NCI-H2107 treated with DMSO at 0.1 percent for 48 hours (cell line): ENCODE measurements around the gene RAE1.

ENCODE experiments used
- DNase-seq: peaks from one replicate; lab custom pipeline; 2025; ENCODE audit not compliant: unreplicated experiment; lab: John Stamatoyannopoulos, UW

The RAE1 gene

GRCh38 chr20:57351042-57351783 lies at the start of gene RAE1:
Gene RAE1 (plus strand): TSS chr20:57351255. CDS start chr20:57354039, 2,784 bp downstream.
- peak; percentile 89 for DNase-seq

GRCh38 chr20:57306747-57307146 lies 44.3 kb upstream of the RAE1 start:
- DNase-seq: no peak

GRCh38 chr20:57308451-57309271 lies 42.4 kb upstream of the RAE1 start:
- no peak for DNase-seq

- DNase-seq: no peak
Observed at GRCh38 chr20:57309544-57310115, 41.4 kb upstream of the RAE1 start.

GRCh38 chr20:57310821-57311514 lies 40.1 kb upstream of the RAE1 start:
- no peak for DNase-seq

- no peak for DNase-seq
Observed at GRCh38 chr20:57312138-57312537, 38.9 kb upstream of the RAE1 start.

- no peak for DNase-seq
Observed at GRCh38 chr20:57313230-57313629, 37.8 kb upstream of the RAE1 start.

- no peak for DNase-seq
Observed at GRCh38 chr20:57313951-57314350, 37.1 kb upstream of the RAE1 start.

- DNase-seq: no peak
Observed at GRCh38 chr20:57315083-57315975, 35.7 kb upstream of the RAE1 start.

- DNase-seq: no peak
Observed at GRCh38 chr20:57315976-57316480, 35.0 kb upstream of the RAE1 start.

GRCh38 chr20:57316795-57317201 lies 34.3 kb upstream of the RAE1 start:
- DNase-seq: no peak

- no peak for DNase-seq
Observed at GRCh38 chr20:57317316-57317788, 33.7 kb upstream of the RAE1 start.

- DNase-seq: no peak
Observed at GRCh38 chr20:57317789-57318371, 33.2 kb upstream of the RAE1 start.

GRCh38 chr20:57319584-57319983 lies 31.5 kb upstream of the RAE1 start:
- DNase-seq: no peak

GRCh38 chr20:57320358-57320757 lies 30.7 kb upstream of the RAE1 start:
- no peak for DNase-seq

- no peak for DNase-seq
Observed at GRCh38 chr20:57321142-57321541, 29.9 kb upstream of the RAE1 start.

GRCh38 chr20:57322476-57322875 lies 28.6 kb upstream of the RAE1 start:
- no peak for DNase-seq

- DNase-seq: no peak
Observed at GRCh38 chr20:57323034-57323433, 28.0 kb upstream of the RAE1 start.

GRCh38 chr20:57325632-57326356 lies 25.3 kb upstream of the RAE1 start:
- DNase-seq: no peak
